SK-N-SH (cell line): Measurements from ENCODE around the gene HOXA10. TPM values are rescaled to one million over a fixed set of nuclear protein-coding genes. Genes with fewer than 3 reads are reported as not detected.

Source experiments
- CTCF ChIA-PET: fragments of 300-600, 350-600 bp; formaldehyde crosslinking; extraction: SDS; loops from one replicate; lab custom pipeline; 2021; lab: Yijun Ruan, JAX
- POLR2A ChIA-PET: fragments of 350-600 bp; sonication (Branson Sonifier 250); formaldehyde crosslinking; extraction: SDS; loops from one replicate; lab custom pipeline; 2020; ENCODE audit warnings: antibody characterized with exemption, inconsistent platforms; lab: Yijun Ruan, JAX
- DNase-seq: peaks from one replicate; pipeline ENCODE4 v3.0.0; 2012
- H2AFZ ChIP-seq: fragments of 200-600 bp; sonication (generic); 2 replicates; pipeline ENCODE4 v1.8.1; 2016; ENCODE audit warnings: antibody characterized with exemption, mild to moderate bottlenecking, low read depth
- H3F3A ChIP-seq: fragments of 200-600 bp; sonication (generic); replicated peaks from 2 replicates; pipeline ENCODE3; 2016; ENCODE audit warnings: antibody characterized with exemption, mild to moderate bottlenecking; ENCODE audit not compliant: insufficient read depth
- H3K27ac ChIP-seq, 2 experiments: fragments of 200-500 bp in 1 of 2; fragments of 200-600 bp in 1 of 2; sonication (Bioruptor generic) in 1 of 2; sonication (generic), shearing (Covaris generic) in 1 of 2; 2 replicates each; pipeline versions ENCODE4 v1.5.1 to v1.6.1; 2014 to 2016; ENCODE audit warnings: low read depth in 2 of 2, inconsistent platforms in 1 of 2, low read length in 1 of 2, mild to moderate bottlenecking in 1 of 2, mixed read lengths in 1 of 2
- H3K27me3 ChIP-seq: fragments of 200-600 bp; sonication (generic), shearing (Covaris generic); 2 replicates; pipeline ENCODE4 v1.6.1; 2016; ENCODE audit warnings: mixed run types; ENCODE audit not compliant: insufficient read depth
- H3K36me3 ChIP-seq, 2 experiments: fragments of 200-500 bp in 1 of 2; fragments of 200-600 bp in 1 of 2; sonication (Bioruptor generic) in 1 of 2; sonication (generic) in 1 of 2; replicated peaks in 1 of 2; 2 replicates each; pipeline versions ENCODE3 to v1.5.1; 2014 to 2016; ENCODE audit warnings: low read length in 1 of 2, mild to moderate bottlenecking in 1 of 2; ENCODE audit not compliant: insufficient read depth in 2 of 2, control insufficient read depth in 1 of 2
- H3K4me1 ChIP-seq, 2 experiments: fragments of 200-500 bp in 1 of 2; fragments of 200-600 bp in 1 of 2; sonication (Bioruptor generic) in 1 of 2; sonication (generic), shearing (Covaris generic) in 1 of 2; 2 replicates each; pipeline versions ENCODE4 v1.5.1 to v1.6.1; 2014 to 2016; ENCODE audit warnings: low read depth in 1 of 2, low read length in 1 of 2, mixed run types in 1 of 2; ENCODE audit not compliant: insufficient read depth in 2 of 2, control insufficient read depth in 1 of 2
- H3K4me2 ChIP-seq: fragments of 200-600 bp; sonication (generic), shearing (Covaris generic); 2 replicates; pipeline ENCODE4 v1.6.1; 2017; ENCODE audit warnings: mixed run types
- H3K4me3 ChIP-seq, 2 experiments: fragments of 200-500 bp in 1 of 2; fragments of 200-600 bp in 1 of 2; sonication (Bioruptor generic) in 1 of 2; sonication (generic), shearing (Covaris generic) in 1 of 2; 2 replicates each; pipeline versions ENCODE4 v1.5.1 to v1.8.1; 2014 to 2016; ENCODE audit warnings: low read depth in 2 of 2, inconsistent platforms in 1 of 2, low read length in 1 of 2, mild to moderate bottlenecking in 1 of 2, mixed read lengths in 1 of 2, moderate library complexity in 1 of 2
- H3K79me2 ChIP-seq: fragments of 200-600 bp; sonication (generic); 2 replicates; pipeline ENCODE4 v1.8.1; 2017; ENCODE audit warnings: mild to moderate bottlenecking; ENCODE audit not compliant: insufficient read depth
- H3K9ac ChIP-seq: fragments of 200-600 bp; sonication (generic); 2 replicates; pipeline ENCODE4 v1.6.1; 2017; ENCODE audit warnings: mixed run types
- H3K9me2 ChIP-seq: fragments of 200-600 bp; sonication (generic); 2 replicates; pipeline ENCODE4 v1.6.1; 2017; ENCODE audit warnings: mixed run types
- H3K9me3 ChIP-seq: fragments of 200-600 bp; sonication (generic); 2 replicates; pipeline ENCODE4 v1.6.1; 2017; ENCODE audit warnings: mixed run types, mild to moderate bottlenecking, moderate library complexity
- H4K20me1 ChIP-seq: fragments of 200-600 bp; sonication (generic); 2 replicates; pipeline ENCODE4 v1.6.1; 2017; ENCODE audit warnings: mild to moderate bottlenecking, mixed run types; ENCODE audit not compliant: insufficient read depth
- CHD2 ChIP-seq: fragments of 150-350 bp; IDR thresholded peaks from 2 replicates; pipeline ENCODE4 v1.6.1; 2018; ENCODE audit warnings: low read length; ENCODE audit not compliant: partially characterized antibody
- EZH2phosphoT487 ChIP-seq: fragments of 200-600 bp; sonication (generic); IDR thresholded peaks from 2 replicates; pipeline ENCODE4 v1.6.1; 2017; ENCODE audit warnings: low read depth, mixed run types, mild to moderate bottlenecking, antibody characterized with exemption, moderate library complexity, borderline replicate concordance
- GABPA ChIP-seq: IDR thresholded peaks from 2 replicates; pipeline ENCODE4 v1.4.0; 2012; ENCODE audit warnings: low read depth, mild to moderate bottlenecking
- MEF2A ChIP-seq: IDR thresholded peaks from 2 replicates; pipeline ENCODE4 v1.4.0; 2012; ENCODE audit warnings: low read depth, borderline replicate concordance
- RFX5 ChIP-seq: IDR thresholded peaks from 2 replicates; pipeline ENCODE4 v1.6.1; 2012; ENCODE audit warnings: mild to moderate bottlenecking, improper control_type of control experiment, low read length
- TAF1 ChIP-seq: IDR thresholded peaks from 2 replicates; pipeline ENCODE4 v1.6.1; 2012; ENCODE audit warnings: low read depth, mild to moderate bottlenecking, low read length, moderate library complexity, borderline replicate concordance
- TCF12 ChIP-seq: IDR thresholded peaks from 2 replicates; pipeline ENCODE4 v1.4.0; 2012
- YY1 ChIP-seq: IDR thresholded peaks from 2 replicates; pipeline ENCODE4 v1.4.0; 2012; ENCODE audit warnings: low read depth, mild to moderate bottlenecking
- WGBS: methylation state at CpG from one replicate; pipeline ENCODE4 v1.1.6; 2017; ENCODE audit warnings: low lambda C conversion rate; 5-methylcytosine and 5-hydroxymethylcytosine counted together
- polyA plus RNA-seq, 3 experiments: library from polyadenylated mRNA; depleted of rRNA; stranded (reverse); fragments of >200 nt; gene quantifications; 2 replicates each; pipeline ENCODE4 v1.2.3, GENCODE V29; 2012
- TF ChIP-seq, protein P1 (sequence below): IDR thresholded peaks from 2 replicates; pipeline ENCODE4; 2012

HOXA10 gene
- polyA plus RNA-seq, 1 of the 3 experiments (the other 2 are of a cell fraction) = not detected

DNA sequence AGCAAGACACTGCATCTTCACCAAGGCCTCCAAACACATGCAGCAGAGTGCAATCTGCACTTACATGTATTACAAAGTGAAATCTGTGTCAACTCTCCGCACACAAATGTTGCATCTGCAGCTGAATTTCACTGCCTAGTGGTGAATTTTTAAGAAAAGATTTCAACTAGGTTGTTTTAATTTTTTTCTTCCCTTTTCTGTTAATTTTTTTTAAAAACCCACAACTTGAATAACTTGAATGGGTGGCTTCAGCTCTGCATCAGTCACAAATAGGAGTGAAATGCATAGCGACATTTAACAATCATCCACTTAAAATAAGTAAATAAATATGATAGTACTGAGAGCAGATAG, 19.9 kb upstream of the HOXA10 start:
- Histone ChIP-seq H3K9me3 (no peaks in the 10 kb centered on the region), H3K27ac (no peak overlapping the region), H3K4me3 (no peak overlapping the region), H3K4me2 (no peak overlapping the region), H3K36me3 (no peaks in the 10 kb centered on the region), H2AFZ (no peak overlapping the region), H3K27me3 (peaks cover 88% of the 10 kb centered on the region), H3F3A (peaks cover 8% of the 10 kb centered on the region), H3K9me2 (no peaks in the 10 kb centered on the region), H3K9ac (no peak overlapping the region), H4K20me1 (peaks cover 11% of the 10 kb centered on the region), H3K4me1 (peaks cover 0 to 4% of the 10 kb centered on the region in 2 experiments; a peak in 1 of 4 replicates), H3K79me2 (no peaks in the 10 kb centered on the region)
- TF ChIP-seq RFX5 (no peak), EZH2phosphoT487 (no peak), TCF12 (no peak), MEF2A (no peak), TAF1 (no peak), CHD2 (no peak), GABPA (no peak)
- TF ChIP-seq, protein P1, sequence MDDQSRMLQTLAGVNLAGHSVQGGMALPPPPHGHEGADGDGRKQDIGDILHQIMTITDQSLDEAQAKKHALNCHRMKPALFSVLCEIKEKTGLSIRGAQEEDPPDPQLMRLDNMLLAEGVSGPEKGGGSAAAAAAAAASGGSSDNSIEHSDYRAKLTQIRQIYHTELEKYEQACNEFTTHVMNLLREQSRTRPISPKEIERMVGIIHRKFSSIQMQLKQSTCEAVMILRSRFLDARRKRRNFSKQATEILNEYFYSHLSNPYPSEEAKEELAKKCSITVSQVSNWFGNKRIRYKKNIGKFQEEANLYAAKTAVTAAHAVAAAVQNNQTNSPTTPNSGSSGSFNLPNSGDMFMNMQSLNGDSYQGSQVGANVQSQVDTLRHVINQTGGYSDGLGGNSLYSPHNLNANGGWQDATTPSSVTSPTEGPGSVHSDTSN = no peak
- ChIA-PET POLR2A (no interaction called here), CTCF (interaction anchor here (1.1 to 10.7 kb wide), 12 partner anchors 9 to 903 kb away, joined by 3 to 84 read pairs (median 8); partner anchors contain the start of genes HOXA11 and HOXA5)
- no peak for DNase-seq
- WGBS = 27% methylated on average over 2 of the region's 2 CpGs

DNA sequence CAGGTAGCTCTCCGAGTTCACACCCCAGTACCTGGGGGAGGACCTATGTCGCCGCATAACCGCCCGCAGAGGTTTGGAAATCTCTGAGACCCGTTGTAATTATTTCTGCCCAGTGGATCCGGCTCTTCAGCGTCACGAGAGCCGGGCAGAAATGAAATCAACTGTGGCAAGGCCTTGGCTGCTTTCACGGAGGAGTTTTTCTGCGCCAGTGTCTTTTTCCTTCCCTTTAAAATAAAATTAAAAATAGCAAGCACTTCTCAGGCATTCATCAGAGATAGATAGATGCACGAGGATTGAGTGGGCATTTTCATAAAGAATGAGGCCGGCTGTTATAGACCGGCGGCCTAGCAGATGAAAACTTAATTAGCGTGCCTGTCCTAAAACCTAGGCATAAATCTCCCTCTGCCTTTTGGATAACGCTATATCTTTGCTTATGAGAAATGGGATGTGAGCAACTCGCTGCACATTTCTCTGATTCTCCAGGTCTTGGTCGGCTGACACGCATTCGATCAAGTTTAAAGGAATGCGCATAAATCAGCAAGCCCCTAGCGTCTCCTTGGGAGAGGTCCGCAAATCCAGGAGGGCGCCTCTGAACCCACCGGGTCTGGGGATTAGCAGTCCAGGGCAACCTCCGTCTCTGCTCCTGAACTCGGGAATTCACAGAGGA, 19.3 kb upstream of the HOXA10 start:
- ChIA-PET POLR2A (no interaction called here), CTCF (interaction anchor here (0.9 to 10.7 kb wide), 15 partner anchors 9 to 903 kb away, joined by 3 to 84 read pairs (median 4); partner anchors contain the start of genes HOXA11 and HOXA5)
- TF ChIP-seq YY1 (no peak), EZH2phosphoT487 (peak; percentile 89; the same call in 1 of the 2 replicates)
- Histone ChIP-seq H3K4me1 (peaks cover 0 to 4% of the 10 kb centered on the region in 2 experiments; a peak in 1 of 4 replicates), H2AFZ (no peak overlapping the region), H3F3A (peaks cover 8% of the 10 kb centered on the region), H3K9me2 (no peaks in the 10 kb centered on the region), H3K36me3 (no peaks in the 10 kb centered on the region), H3K4me3 (no peak overlapping the region), H3K27ac (no peak overlapping the region), H3K79me2 (no peaks in the 10 kb centered on the region), H3K9me3 (no peaks in the 10 kb centered on the region), H3K9ac (no peak overlapping the region), H4K20me1 (peaks cover 11% of the 10 kb centered on the region), H3K27me3 (peaks cover 88% of the 10 kb centered on the region), H3K4me2 (peak overlapping the region; percentile 30; the same call in 1 of the 2 replicates)
- 23% methylated on average over 29 of the region's 29 CpGs for WGBS
- no peak for DNase-seq
